ENCODE data around the gene TNFAIP8L3.

GRCh38 chr15:51024735-51025453 is 69.8 kb downstream of the TNFAIP8L3 start:
- TF ChIP-seq CTCF (IDR thresholded peaks at IDR 0.05) (no peak), POLR2A (IDR thresholded peaks at IDR 0.05) (no peak)
